GM11168 (cell line): ENCODE results near the gene TMEM63B.

ENCODE experiments used
- in situ Hi-C: fragments of 300-500 bp; cut with MboI; formaldehyde crosslinking; loops from one replicate; pipeline ENCODE4 v1.12.0; 2022; ENCODE audit warnings: low sequenced_read_pairs; ENCODE audit not compliant: unreplicated experiment

The TMEM63B gene

DNA sequence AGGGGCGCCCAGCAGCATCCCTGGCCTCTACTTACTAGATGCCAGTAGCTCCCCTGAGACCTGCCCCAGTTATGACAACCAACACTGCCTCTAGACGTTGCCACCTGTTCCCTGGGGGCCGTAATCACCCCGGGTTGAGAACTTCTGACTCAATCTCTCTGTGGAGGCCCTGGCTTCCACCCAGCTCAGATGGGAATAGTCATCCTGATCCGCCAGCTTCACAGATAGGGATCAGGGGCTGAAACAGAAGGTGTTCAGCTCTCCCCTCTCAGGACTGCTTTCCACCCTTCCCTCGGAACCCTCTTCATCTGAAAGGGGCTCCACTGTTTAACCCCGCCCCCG, 34.6 kb downstream of the TMEM63B start:
- in situ Hi-C loops, result loop anchor here (10.0 kb wide), 1 partner anchor 173 kb away; no protein-coding TSS in a partner anchor

DNA sequence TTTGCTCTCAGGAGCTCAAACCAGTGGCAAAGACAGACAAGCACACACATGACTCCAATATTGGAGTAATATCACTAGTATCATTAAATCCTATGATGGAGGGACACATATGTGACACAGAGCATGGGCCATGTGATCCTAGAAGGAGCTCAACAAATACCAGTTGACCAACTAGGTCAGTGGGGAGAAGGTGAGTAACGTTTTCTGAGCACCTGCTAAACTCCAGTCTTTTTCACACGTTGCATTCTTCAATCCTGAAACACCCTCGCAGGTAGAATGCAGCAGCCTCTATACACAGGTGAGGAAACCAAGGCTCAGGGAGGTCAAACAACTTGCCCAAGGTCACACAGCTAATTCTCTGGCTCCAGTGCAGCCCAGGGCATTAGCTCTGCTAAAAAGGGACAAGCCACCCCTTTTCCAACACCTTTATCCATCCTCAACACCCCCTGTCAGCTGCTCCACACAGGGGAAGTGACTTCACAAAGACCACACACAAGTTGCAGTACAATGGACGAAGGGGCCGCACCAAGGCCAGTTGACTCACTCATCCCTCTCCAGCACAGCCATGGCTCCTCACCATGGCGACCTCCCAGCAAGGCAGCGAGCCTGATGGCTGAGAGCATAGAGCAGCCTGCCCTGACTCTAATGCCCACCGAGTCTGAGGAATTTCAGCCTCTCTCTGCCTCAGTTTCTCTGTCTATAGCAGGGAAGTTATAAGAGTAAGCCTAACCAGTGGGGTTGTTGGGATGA, 35.7 kb downstream of the TMEM63B start:
- in situ Hi-C loops, result loop anchor here (10.0 kb wide), 1 partner anchor 172 kb away; no protein-coding TSS in a partner anchor

DNA sequence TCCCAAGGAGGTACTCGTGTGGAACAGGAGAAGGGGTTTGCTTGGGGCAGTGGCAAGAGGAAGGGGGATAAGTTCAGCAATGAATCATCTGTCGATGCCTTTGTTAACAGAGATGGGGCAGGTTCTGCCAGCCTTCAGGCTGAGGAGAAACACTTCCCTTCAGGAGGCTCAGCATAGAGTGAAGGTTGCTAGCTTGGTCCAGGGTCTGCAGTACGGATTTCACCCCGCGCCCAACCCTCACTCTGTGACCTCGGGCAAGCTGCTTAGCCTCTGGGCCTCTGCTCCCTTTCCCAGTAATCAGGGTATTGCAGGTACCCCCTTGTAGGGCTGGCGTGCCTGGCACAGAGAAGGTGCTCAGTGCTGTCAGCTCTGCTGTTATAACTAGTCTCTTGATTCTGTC, 38.8 kb downstream of the TMEM63B start:
- in situ Hi-C loops, result loop anchor here (10.0 kb wide), 1 partner anchor 169 kb away; no protein-coding TSS in a partner anchor

- in situ Hi-C loops, result loop anchor here (10.0 kb wide), 1 partner anchor 168 kb away; no protein-coding TSS in a partner anchor
Measured at GRCh38 chr6:44166591-44167184, 39.3 kb downstream of the TMEM63B start.

- in situ Hi-C loops, result loop anchor here (10.0 kb wide), 1 partner anchor 167 kb away; no protein-coding TSS in a partner anchor
Measured at GRCh38 chr6:44167567-44167966, 40.2 kb downstream of the TMEM63B start.

- in situ Hi-C loops, result loop anchor here (10.0 kb wide), 1 partner anchor 166 kb away; no protein-coding TSS in a partner anchor
Measured at GRCh38 chr6:44169154-44169553, 41.8 kb downstream of the TMEM63B start.

GRCh38 chr6:44169886-44170570, 42.7 kb downstream of the TMEM63B start:
- in situ Hi-C loops, result loop anchor here (5.0 to 10.0 kb wide), 2 partner anchors 67 to 165 kb away; no protein-coding TSS in a partner anchor

DNA sequence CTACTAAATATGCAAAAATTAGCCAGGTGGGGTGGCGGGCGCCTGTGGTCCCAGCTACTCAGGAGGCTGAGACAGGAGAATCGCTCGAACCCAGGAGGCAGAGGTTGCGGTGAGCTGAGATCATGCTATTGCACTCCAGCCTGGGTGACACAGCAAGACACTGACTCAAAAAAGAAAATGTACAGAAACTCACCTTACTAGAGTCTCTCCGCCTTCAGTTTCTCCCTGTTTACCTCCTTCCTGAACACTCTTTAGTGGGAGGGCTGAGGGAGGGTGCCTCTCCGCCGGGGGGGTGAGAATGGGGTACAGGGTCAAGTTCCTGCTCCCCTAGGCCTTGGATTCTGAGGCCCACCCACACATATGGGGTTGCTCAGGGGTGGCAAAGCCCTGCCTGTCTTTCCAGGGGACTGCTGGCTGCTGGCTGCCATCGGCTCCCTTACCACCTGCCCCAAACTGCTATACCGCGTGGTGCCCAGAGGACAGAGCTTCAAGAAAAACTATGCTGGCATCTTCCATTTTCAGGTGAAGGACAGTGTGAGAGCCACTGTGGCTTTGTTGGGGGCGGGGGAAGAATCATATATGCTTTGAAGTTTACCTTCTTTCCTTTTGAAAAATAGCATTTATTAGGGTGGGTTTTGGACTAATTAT, 44.7 kb downstream of the TMEM63B start:
- in situ Hi-C loops, result loop anchor here (5.0 kb wide), 1 partner anchor 65 kb away; no protein-coding TSS in a partner anchor

DNA sequence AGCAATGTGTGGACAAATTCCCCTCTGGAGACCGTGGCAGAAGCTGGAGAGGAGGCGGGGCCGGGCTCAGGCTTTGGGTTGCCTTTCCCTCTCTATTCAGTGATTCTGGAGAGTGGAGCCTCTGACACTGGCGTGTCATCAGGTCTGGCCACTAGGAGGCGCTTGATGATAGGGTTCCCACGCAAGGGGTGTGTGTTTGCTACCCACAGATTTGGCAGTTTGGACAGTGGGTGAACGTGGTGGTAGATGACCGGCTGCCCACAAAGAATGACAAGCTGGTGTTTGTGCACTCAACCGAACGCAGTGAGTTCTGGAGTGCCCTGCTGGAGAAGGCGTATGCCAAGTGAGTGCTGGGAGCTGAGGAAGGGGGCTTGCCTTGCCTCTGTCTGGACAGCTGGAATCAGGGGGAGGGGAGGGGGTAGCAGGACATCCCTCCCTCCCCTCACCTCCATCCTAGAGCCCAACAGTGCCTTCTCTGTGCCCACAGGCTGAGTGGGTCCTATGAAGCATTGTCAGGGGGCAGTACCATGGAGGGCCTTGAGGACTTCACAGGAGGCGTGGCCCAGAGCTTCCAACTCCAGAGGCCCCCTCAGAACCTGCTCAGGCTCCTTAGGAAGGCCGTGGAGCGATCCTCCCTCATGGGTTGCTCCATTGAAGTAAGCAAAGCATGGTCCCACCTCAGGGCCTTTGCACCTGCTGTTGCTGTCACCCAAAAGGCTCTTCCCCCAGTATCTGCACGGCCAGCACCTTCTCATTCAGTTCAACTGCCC, 45.6 kb downstream of the TMEM63B start:
- in situ Hi-C loops, result loop anchor here (5.0 kb wide), 1 partner anchor 64 kb away; no protein-coding TSS in a partner anchor

DNA sequence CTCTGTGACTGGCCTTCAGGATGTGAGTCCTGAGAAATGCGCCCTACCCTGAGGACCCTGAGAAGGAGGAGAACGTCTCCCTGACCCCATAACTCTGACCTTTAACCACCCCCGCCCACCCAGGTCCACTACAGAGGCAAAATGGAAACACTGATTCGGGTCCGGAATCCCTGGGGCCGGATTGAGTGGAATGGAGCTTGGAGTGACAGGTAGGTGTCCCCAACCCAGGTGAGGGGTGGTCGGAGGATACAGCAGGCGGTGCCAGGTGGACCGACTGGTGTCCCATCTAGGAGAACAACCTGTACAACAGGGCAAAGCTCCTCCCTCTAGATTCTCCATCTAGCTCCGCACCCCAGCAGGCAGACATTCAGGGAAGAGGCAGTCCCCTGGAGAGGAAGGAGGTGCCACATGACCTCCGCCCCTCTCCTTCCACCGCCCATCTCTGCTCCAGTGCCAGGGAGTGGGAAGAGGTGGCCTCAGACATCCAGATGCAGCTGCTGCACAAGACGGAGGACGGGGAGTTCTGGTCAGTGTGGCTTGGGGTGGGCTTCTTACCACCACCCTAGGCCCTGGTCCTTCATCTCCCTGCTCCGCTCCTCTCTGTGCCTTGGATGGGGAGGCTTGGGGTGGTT, 48.9 kb downstream of the TMEM63B start:
- in situ Hi-C loops, result no loop called here

DNA sequence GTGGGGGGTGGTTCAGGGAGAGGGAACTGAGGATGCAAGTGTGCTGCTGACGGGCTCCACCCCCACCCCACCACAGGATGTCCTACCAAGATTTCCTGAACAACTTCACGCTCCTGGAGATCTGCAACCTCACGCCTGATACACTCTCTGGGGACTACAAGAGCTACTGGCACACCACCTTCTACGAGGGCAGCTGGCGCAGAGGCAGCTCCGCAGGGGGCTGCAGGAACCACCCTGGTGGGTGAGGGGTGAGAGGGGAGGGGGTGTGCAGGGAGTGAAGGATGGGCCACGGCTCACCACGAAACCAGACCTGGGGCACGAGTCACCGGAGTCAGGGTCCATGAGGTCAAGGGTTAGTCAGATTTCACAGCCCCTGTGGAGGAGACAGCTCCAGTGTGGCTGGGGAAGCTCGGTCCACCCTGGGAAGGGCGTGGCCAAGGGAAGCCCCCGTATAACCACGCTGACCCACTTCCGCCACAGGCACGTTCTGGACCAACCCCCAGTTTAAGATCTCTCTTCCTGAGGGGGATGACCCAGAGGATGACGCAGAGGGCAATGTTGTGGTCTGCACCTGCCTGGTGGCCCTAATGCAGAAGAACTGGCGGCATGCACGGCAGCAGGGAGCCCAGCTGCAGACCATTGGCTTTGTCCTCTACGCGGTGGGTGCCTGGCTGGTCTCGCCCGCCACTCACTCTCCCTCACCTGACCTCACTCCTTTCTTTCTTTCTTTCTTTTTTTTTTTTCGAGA, 49.6 kb downstream of the TMEM63B start:
- in situ Hi-C loops, result no loop called here

DNA sequence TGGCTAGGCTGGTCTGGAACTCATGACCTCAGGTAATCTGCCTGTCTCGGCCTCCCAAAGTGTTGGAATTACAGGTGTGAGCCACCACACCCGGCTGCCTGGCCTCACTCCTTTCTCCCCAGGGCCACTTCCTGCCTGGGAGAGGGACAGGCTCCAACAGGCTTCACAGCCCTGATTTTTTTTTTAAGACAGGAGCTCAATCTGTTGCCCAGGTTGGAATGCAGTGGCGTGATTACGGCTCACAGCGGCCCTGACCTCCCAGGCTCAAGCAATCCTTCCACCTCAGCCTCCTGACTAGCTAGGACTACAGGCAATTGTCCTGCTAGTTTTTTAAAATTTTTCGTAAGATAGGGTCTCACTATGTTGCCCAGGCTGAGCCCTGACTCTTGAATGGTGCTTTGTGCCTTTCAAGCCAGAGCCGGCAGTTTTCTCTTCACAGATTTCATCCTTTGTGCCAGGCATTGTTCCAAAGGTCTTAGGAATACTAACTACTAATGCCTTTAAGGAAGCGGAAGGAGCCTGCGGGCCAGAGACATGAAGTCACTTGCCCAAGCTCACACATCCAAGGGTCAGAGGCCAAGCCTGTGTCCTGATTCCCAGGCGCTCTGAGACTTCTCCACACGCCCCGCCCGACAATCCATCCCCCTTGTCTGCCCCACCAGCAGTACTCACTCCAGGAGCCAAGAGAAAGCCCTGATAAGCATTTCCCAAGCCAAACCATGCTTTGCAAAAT, 50.5 kb downstream of the TMEM63B start:
- in situ Hi-C loops, result no loop called here

DNA sequence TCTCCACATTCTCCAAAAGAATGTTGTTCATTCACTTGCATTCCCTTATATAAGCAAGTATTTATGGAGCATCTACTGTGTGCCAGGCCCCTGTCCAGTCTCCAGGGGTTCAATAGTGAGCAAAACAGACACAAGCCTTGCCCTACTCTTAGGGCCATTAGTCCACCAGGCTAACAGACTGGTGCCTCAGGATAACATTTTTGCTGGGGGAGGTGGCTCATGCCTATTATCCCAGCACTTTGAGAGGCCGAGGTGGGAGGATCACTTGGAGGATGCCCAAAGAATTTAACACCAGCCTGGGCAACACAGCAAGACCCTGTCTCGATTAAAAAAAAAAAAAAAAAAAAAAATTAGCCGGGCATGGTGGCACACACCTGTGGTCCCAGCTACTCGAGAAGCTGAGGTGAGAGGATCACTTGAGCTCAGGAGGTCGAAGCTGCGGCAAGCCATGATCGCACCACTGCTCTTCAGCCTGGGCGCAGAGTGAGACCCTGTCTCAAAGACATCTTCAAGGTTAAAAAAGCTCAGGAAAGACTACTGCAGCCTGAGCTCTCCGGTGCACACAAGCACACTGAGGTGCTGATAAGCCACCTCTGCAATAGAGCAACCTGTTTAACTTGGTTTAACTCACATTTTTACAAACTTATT, 51.2 kb downstream of the TMEM63B start:
- in situ Hi-C loops, result no loop called here

DNA sequence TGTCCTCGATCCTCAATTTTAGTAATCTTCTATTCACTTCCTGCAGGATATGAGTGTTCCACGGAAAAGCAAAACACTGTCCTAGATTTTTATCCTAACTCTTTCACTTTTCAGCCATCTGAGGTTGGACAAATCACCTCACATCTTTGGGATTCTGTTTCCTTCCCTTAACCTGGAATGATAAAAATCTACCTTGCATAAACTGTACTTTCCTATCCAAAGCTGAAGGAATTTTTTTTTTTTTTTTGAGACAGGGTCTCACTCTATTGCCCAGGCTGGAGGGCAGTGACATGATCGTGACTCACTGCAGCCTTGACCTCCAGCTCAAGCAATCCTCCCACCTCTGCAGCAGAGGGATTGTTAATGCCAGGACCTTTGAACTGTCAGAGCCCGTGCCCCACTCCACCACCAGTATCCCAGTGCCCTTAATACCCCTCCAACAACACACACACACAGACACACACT, 51.8 kb downstream of the TMEM63B start:
- in situ Hi-C loops, result no loop called here

- in situ Hi-C loops, result no loop called here
Measured at GRCh38 chr6:44179648-44180047, 52.3 kb downstream of the TMEM63B start.

- in situ Hi-C loops, result no loop called here
Measured at GRCh38 chr6:44180406-44180805, 53.1 kb downstream of the TMEM63B start.

- in situ Hi-C loops, result no loop called here
Measured at GRCh38 chr6:44180886-44181285, 53.5 kb downstream of the TMEM63B start.
